Occipital lobe (tissue), 2 donors: ENCODE data around the gene MORN5. TPM values are rescaled to one million over a fixed set of nuclear protein-coding genes. Genes with fewer than 3 reads are reported as not detected.

Source experiments
- DNase-seq: peaks from one replicate; lab custom pipeline; 2025; lab: John Stamatoyannopoulos, UW
- total RNA-seq: library from RNA; depleted of rRNA; stranded (reverse); fragments of >200 nt; gene quantifications from one replicate; pipeline ENCODE4 v1.2.3, GENCODE V29; 2014

Gene MORN5
- total RNA-seq, 1 donor from 2014 or later: 1.2 TPM

GRCh38 chr9:122214507-122214906 lies 54.8 kb downstream of the MORN5 start:
- DNase-seq: no peak

- no peak for DNase-seq
These were observed 56.0 kb downstream of the MORN5 start for GRCh38 chr9:122215663-122216062.

GRCh38 chr9:122216138-122216797 lies 56.6 kb downstream of the MORN5 start:
- DNase-seq: no peak

DNA sequence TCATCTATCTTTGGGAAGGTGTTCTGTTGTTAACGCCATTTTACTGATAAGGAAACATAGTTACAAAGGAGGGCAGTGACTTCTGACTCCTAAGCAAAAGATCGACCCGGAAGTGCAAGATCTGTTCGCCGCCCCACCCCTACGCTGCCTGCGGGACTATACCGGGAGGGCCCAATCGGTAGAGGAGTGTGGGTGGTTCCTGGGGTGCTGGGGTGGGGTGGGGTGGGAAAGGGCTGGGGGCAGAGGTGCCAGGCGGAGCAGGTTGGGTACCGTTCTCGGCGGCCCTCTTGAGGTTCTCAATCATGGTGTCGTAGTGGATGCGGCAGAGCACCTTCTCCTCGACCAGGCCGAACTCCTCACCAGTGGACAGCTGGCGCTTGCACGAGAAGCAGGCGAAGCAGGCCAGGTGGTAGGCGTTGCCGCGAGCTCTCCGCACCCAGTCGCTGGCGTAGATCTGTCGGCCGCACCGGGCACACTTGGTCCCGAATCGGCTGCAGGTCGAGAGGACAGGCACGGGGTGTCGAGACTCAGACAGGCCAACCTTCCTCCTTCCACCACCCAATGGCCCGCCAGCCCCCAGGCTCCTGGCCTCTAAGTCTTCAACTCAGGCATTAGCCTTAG lies 57.2 kb downstream of the MORN5 start:
- DNase-seq: no peak

- no peak for DNase-seq
These were observed 57.9 kb downstream of the MORN5 start for GRCh38 chr9:122217640-122218039.

GRCh38 chr9:122218071-122218934 lies 58.6 kb downstream of the MORN5 start:
- DNase-seq: no peak

GRCh38 chr9:122218935-122219855 lies 59.5 kb downstream of the MORN5 start:
- DNase-seq: no peak

GRCh38 chr9:122219856-122220672 lies 60.4 kb downstream of the MORN5 start:
- DNase-seq: no peak

GRCh38 chr9:122220673-122221182 lies 61.0 kb downstream of the MORN5 start:
- no peak for DNase-seq

GRCh38 chr9:122221183-122221811 lies 61.6 kb downstream of the MORN5 start:
- DNase-seq: no peak

- no peak for DNase-seq
These were observed 63.1 kb downstream of the MORN5 start for GRCh38 chr9:122222791-122223190.

DNA sequence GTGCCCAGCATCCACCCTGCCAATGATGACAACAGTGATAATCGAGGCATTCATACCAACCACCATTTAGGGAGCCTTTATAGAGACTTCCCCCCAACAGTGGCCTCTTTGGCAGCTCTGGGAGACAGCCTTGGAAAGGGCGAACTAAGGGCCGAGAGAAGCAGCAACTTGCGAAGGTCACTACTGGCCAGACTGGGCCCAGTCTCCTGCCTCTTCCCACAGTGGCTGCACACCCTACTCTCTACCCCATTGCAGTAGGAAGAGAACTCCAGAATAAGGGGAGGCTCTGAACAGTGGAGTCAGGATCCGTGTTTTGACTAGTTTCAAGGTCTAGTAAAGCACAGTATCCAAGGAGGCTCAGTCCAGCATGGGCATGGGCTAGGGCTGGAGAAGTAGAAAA lies 63.7 kb downstream of the MORN5 start:
- DNase-seq: no peak

GRCh38 chr9:122225312-122226141 lies 65.8 kb downstream of the MORN5 start:
- DNase-seq: no peak

GRCh38 chr9:122226142-122226757 lies 66.5 kb downstream of the MORN5 start:
- no peak for DNase-seq

DNA sequence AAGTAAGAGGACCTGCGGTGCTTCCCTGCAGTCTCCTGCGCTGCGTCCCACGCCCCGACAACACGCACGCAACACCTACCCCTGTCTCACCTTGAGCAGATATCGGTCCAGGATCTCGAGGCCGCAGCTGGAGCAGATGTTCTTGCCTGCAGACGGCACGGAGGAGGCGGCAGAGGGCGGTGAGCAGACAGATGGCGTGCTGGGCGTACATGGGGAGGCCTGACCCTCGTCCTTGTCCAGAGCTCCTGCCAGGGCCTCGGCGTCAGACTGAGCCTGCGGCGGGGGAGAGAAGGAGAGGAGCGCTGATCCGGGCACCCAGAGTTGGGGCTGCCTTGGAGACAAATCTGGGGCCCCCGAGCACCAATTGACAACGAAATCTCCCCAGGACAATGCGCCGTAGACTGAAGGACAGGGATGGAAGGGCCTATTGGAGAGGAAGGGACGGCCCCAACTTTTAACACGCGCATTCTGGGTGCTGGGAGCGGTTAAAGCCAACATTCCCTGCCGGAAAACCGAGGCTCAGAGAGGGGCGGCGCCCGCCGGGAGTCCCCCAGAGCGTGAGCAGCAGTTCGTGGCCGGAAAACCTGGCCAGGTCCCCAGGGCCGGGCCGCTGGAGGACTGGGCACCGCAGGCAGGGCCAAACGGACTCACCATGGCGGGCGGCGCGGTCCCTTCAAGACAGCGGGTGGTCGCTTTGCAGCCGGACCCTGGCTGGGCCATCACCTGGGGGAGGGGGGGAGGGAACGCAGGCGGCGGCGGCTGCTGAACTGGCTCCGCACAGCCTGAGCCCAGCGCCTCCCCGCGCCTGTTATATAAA lies 67.3 kb downstream of the MORN5 start:
- DNase-seq: no peak

GRCh38 chr9:122227575-122227900 lies 67.8 kb downstream of the MORN5 start:
- DNase-seq: no peak

- no peak for DNase-seq
These were observed 68.5 kb downstream of the MORN5 start for GRCh38 chr9:122228191-122228567.
